CD8-positive, alpha-beta memory T cell (primary cell): ENCODE results near the gene PNKD. TPM values are rescaled to one million over a fixed set of nuclear protein-coding genes. Genes with fewer than 3 reads are reported as not detected.

Experiments
- CTCF ChIA-PET: fragments of 350-600 bp; sonication (Branson Sonifier 250); formaldehyde crosslinking; loops from one replicate; lab custom pipeline; 2021; ENCODE audit warnings: antibody characterized with exemption; lab: Charles Lee
- POLR2A ChIA-PET: fragments of 350-600 bp; sonication (Branson Sonifier 250); formaldehyde crosslinking; loops from one replicate; lab custom pipeline; 2021; ENCODE audit warnings: antibody characterized with exemption; lab: Charles Lee
- DNase-seq, 5 donors: peaks; one replicate each; pipeline versions ENCODE4 v3.0.0 to v3.0.0-alpha.2; 2020 to 2022; ENCODE audit warnings: mixed read lengths in 1 of 5
- H3K27ac ChIP-seq: one replicate; pipeline ENCODE4 v1.7.0; 2013; ENCODE audit warnings: low read depth, mild to moderate bottlenecking, low read length, moderate library complexity
- H3K27me3 ChIP-seq: 2 replicates; pipeline ENCODE4 v1.7.0; 2013; ENCODE audit warnings: low read length, mild to moderate bottlenecking; ENCODE audit not compliant: insufficient read depth, poor library complexity, severe bottlenecking
- H3K36me3 ChIP-seq: 2 replicates; pipeline ENCODE4 v1.7.0; 2013; ENCODE audit warnings: mild to moderate bottlenecking, low read length, moderate library complexity; ENCODE audit not compliant: insufficient read depth
- H3K4me1 ChIP-seq: 2 replicates; pipeline ENCODE4 v1.7.0; 2013; ENCODE audit warnings: mild to moderate bottlenecking, low read length, moderate library complexity; ENCODE audit not compliant: insufficient read depth
- H3K4me3 ChIP-seq: 2 replicates; pipeline ENCODE4 v1.7.0; 2013; ENCODE audit warnings: mild to moderate bottlenecking, low read length
- H3K9me3 ChIP-seq: 2 replicates; pipeline ENCODE4 v1.7.0; 2013; ENCODE audit warnings: mild to moderate bottlenecking, low read length
- H3K27ac Mint-ChIP-seq, 8 donors: one replicate each; pipeline ENCODE4 v1.8.0; 2020 to 2021; ENCODE audit warnings: mixed read lengths in 8 of 8, mild to moderate bottlenecking in 6 of 8, inconsistent platforms in 3 of 8, moderate library complexity in 3 of 8
- H3K27me3 Mint-ChIP-seq, 2 donors: one replicate each; pipeline ENCODE4 v1.8.0; 2020 to 2021; ENCODE audit warnings: mixed read lengths in 2 of 2, mild to moderate bottlenecking in 1 of 2, moderate library complexity in 1 of 2
- H3K36me3 Mint-ChIP-seq, 3 donors: one replicate each; pipeline ENCODE4 v1.8.0; 2020 to 2021; ENCODE audit warnings: mixed read lengths in 3 of 3, inconsistent platforms in 1 of 3, mild to moderate bottlenecking in 1 of 3
- H3K4me1 Mint-ChIP-seq, 3 donors: one replicate each; pipeline ENCODE4 v1.8.0; 2020 to 2021; ENCODE audit warnings: mixed read lengths in 3 of 3, inconsistent platforms in 1 of 3, mild to moderate bottlenecking in 1 of 3
- H3K4me3 Mint-ChIP-seq, 7 donors: one replicate each; pipeline ENCODE4 v1.8.0; 2020 to 2021; ENCODE audit warnings: mixed read lengths in 7 of 7, mild to moderate bottlenecking in 6 of 7, moderate library complexity in 4 of 7, inconsistent platforms in 2 of 7
- H3K9me3 Mint-ChIP-seq, 5 donors: one replicate each; pipeline ENCODE4 v1.8.0; 2020 to 2022; ENCODE audit warnings: mixed read lengths in 5 of 5, mild to moderate bottlenecking in 3 of 5, moderate library complexity in 2 of 5, inconsistent platforms in 1 of 5
- polyA plus RNA-seq: library from polyadenylated mRNA; unstranded; fragments of 300-500 nt; fragmentation: Illumina TruSeq; gene quantifications from one replicate; pipeline ENCODE4 v1.2.3, GENCODE V29; 2021
- total RNA-seq, 2 experiments: library from RNA; stranded (reverse); gene quantifications; one replicate each; pipeline ENCODE4 v1.2.3, GENCODE V29; 2021

Gene PNKD
- total and polyA plus RNA-seq, 3 experiments from 2014 or later: 26.8 to 111 (median 31.6) TPM

GRCh38 chr2:218289639-218290315 is 19.5 kb downstream of the PNKD start:
- DNase-seq: no peak
- peak overlapping the region; percentile 84 for H3K27ac ChIP-seq
- Mint-ChIP-seq H3K36me3 (peaks cover 0 to 22% (median 0%) of the 10 kb centered on the region in 3 donors), H3K4me3 (peak overlapping the region; percentile 88 to 94 (median 92)), H3K27me3 (no peaks in the 10 kb centered on the region), H3K27ac (peak overlapping the region; percentile 89 to 99 (median 98)), H3K9me3 (no peaks in the 10 kb centered on the region), H3K4me1 (peaks cover 71 to 88% (median 77%) of the 10 kb centered on the region in 3 donors)
- ChIA-PET CTCF (interaction anchor here (2.0 to 8.3 kb wide), 8 partner anchors 11 to 176 kb away, joined by 5 to 144 read pairs (median 18); partner anchors contain the start of genes AAMP, ARPC2, CATIP and CTDSP1), POLR2A (interaction anchor here (2.0 to 4.3 kb wide), 3 partner anchors 18 to 19 kb away, joined by 5 to 41 read pairs (median 10); partner anchors contain the start of genes AAMP and PNKD)
- H3K27me3 ChIP-seq: no peaks in the 10 kb centered on the region
- peak overlapping the region; percentile 83 for H3K4me3 ChIP-seq
- H3K9me3 ChIP-seq: no peaks in the 10 kb centered on the region
- no peaks in the 10 kb centered on the region for H3K36me3 ChIP-seq
- H3K4me1 ChIP-seq: peaks cover 82% of the 10 kb centered on the region

GRCh38 chr2:218290316-218291261 is 20.3 kb downstream of the PNKD start:
- Histone ChIP-seq H3K4me3 (peak overlapping the region; percentile 83), H3K9me3 (no peaks in the 10 kb centered on the region), H3K27ac (peak overlapping the region; percentile 84), H3K27me3 (no peaks in the 10 kb centered on the region), H3K36me3 (no peaks in the 10 kb centered on the region), H3K4me1 (peaks cover 74% of the 10 kb centered on the region)
- H3K4me1 Mint-ChIP-seq: peaks cover 63 to 84% (median 75%) of the 10 kb centered on the region in 3 donors
- H3K27me3 Mint-ChIP-seq: no peaks in the 10 kb centered on the region
- CTCF ChIA-PET: interaction anchor here (0.9 to 8.3 kb wide), 13 partner anchors 8 to 243 kb away, joined by 3 to 144 read pairs (median 8); partner anchors contain the start of genes AAMP, ARPC2, CATIP and CTDSP1
- POLR2A ChIA-PET: interaction anchor here (1.0 to 2.2 kb wide), 3 partner anchors 16 to 20 kb away, joined by 3 to 10 read pairs (median 5); partner anchors contain the start of genes AAMP and PNKD
- H3K9me3 Mint-ChIP-seq: no peaks in the 10 kb centered on the region
- peaks cover 0 to 21% (median 0%) of the 10 kb centered on the region in 3 donors for H3K36me3 Mint-ChIP-seq
- H3K4me3 Mint-ChIP-seq: peak overlapping the region; percentile 88 to 94 (median 92)
- DNase-seq: peak; percentile 50 to 74 (median 57)
- H3K27ac Mint-ChIP-seq: peak overlapping the region; percentile 89 to 99 (median 98)

- DNase-seq: no peak
- H3K4me3 ChIP-seq: peak overlapping the region; percentile 83
Observed at GRCh38 chr2:218291318-218292047, 21.2 kb downstream of the PNKD start.

GRCh38 chr2:218292048-218293014 is 22.0 kb downstream of the PNKD start, which contains the start of gene TMBIM1:
Gene TMBIM1 (minus strand): TSS chr2:218292503. CDS start chr2:218282141, 10,362 bp downstream.
- H3K9me3 ChIP-seq: no peaks in the 10 kb centered on the region
- Mint-ChIP-seq H3K4me1 (peaks cover 46 to 66% (median 58%) of the 10 kb centered on the region in 3 donors), H3K4me3 (peak within 1 kb of the TSS; percentile 88 to 94 (median 92)), H3K27ac (peak within 1 kb of the TSS; percentile 88 to 99 (median 98)), H3K27me3 (no peaks in the 10 kb centered on the region), H3K36me3 (peaks cover 0 to 17% (median 0%) of the 10 kb centered on the region in 3 donors), H3K9me3 (no peaks in the 10 kb centered on the region)
- H3K27ac ChIP-seq: peak within 1 kb of the TSS; percentile 84
- ChIA-PET POLR2A (interaction anchor here (0.6 to 2.2 kb wide), 4 partner anchors 12 to 75 kb away, joined by 3 to 10 read pairs (median 3); partner anchors contain the start of genes AAMP and PNKD), CTCF (interaction anchor here (0.6 to 8.3 kb wide), 18 partner anchors 8 to 174 kb away, joined by 3 to 144 read pairs (median 6); partner anchors contain the start of genes AAMP, CATIP, CTDSP1 and PNKD)
- no peaks in the 10 kb centered on the region for H3K36me3 ChIP-seq
- H3K27me3 ChIP-seq: no peaks in the 10 kb centered on the region
- peak within 1 kb of the TSS; percentile 83 for H3K4me3 ChIP-seq
- peaks cover 58% of the 10 kb centered on the region for H3K4me1 ChIP-seq
- peak; percentile 76 to 84 (median 79) for DNase-seq

More at GRCh38 chr2:218291318-218292047, 21.2 kb downstream of the PNKD start:
- ChIA-PET CTCF (interaction anchor here (0.9 to 8.3 kb wide), 14 partner anchors 9 to 242 kb away, joined by 3 to 144 read pairs (median 7); partner anchors contain the start of genes AAMP, ARPC2, CATIP and CTDSP1), POLR2A (interaction anchor here (0.7 to 2.2 kb wide), 5 partner anchors 17 to 76 kb away, joined by 3 to 10 read pairs (median 3); partner anchors contain the start of genes AAMP and PNKD)
- H3K9me3 Mint-ChIP-seq: no peaks in the 10 kb centered on the region
- H3K4me1 ChIP-seq: peaks cover 65% of the 10 kb centered on the region
- H3K27me3 ChIP-seq: no peaks in the 10 kb centered on the region
- H3K27ac ChIP-seq: peak overlapping the region; percentile 84
- peak overlapping the region; percentile 88 to 94 (median 92) for H3K4me3 Mint-ChIP-seq
- H3K27me3 Mint-ChIP-seq: no peaks in the 10 kb centered on the region
- peaks cover 0 to 19% (median 0%) of the 10 kb centered on the region in 3 donors for H3K36me3 Mint-ChIP-seq
- H3K4me1 Mint-ChIP-seq: peaks cover 54 to 75% (median 66%) of the 10 kb centered on the region in 3 donors
- no peaks in the 10 kb centered on the region for H3K9me3 ChIP-seq
- peak overlapping the region; percentile 88 to 99 (median 98) for H3K27ac Mint-ChIP-seq
- H3K36me3 ChIP-seq: no peaks in the 10 kb centered on the region

GRCh38 chr2:218293715-218294429 is 23.6 kb downstream of the PNKD start:
- ChIA-PET CTCF (interaction anchor here (0.7 to 8.3 kb wide), 8 partner anchors 7 to 107 kb away, joined by 3 to 144 read pairs (median 13); partner anchors contain the start of genes AAMP, CATIP, CTDSP1 and PNKD), POLR2A (interaction anchor here (0.6 to 0.7 kb wide), 2 partner anchors 62 to 279 kb away, joined by 4 to 8 read pairs; no protein-coding TSS in a partner anchor)
- H3K4me3 Mint-ChIP-seq: peak overlapping the region in 3 of 7 donors; percentile 28 to 90 (median 41)
- H3K27me3 Mint-ChIP-seq: no peaks in the 10 kb centered on the region
- DNase-seq: no peak
- H3K27ac Mint-ChIP-seq: peak overlapping the region in 7 of 8 donors; percentile 19 to 99 (median 88)
- H3K4me3 ChIP-seq: no peak overlapping the region
- H3K27me3 ChIP-seq: no peaks in the 10 kb centered on the region
- no peaks in the 10 kb centered on the region for H3K9me3 ChIP-seq
- H3K4me1 Mint-ChIP-seq: peaks cover 34 to 53% (median 45%) of the 10 kb centered on the region in 3 donors
- H3K36me3 ChIP-seq: no peaks in the 10 kb centered on the region
- no peaks in the 10 kb centered on the region for H3K9me3 Mint-ChIP-seq
- no peak overlapping the region for H3K27ac ChIP-seq
- H3K4me1 ChIP-seq: peaks cover 44% of the 10 kb centered on the region
- peaks cover 0 to 16% (median 0%) of the 10 kb centered on the region in 3 donors for H3K36me3 Mint-ChIP-seq
